Sigmoid colon (tissue), 7 donors: Measurements from ENCODE around the gene POU2F2. TPM values are rescaled to one million over a fixed set of nuclear protein-coding genes. Genes with fewer than 3 reads are reported as not detected.

Experiments used
- DNase-seq: peaks from one replicate; pipeline ENCODE4 v3.0.0-alpha.2; 2019
- H3K27ac ChIP-seq, 4 donors: fragments of 200-600 bp; sonication (generic); one replicate each; pipeline ENCODE4 v1.5.1; 2016 to 2019; ENCODE audit warnings: mild to moderate bottlenecking in 1 of 4
- H3K27me3 ChIP-seq, 3 donors: fragments of 200-600 bp; sonication (generic); one replicate each; pipeline ENCODE4 v1.5.1; 2019; ENCODE audit warnings: mild to moderate bottlenecking in 1 of 3
- H3K36me3 ChIP-seq, 4 donors: fragments of 200-600 bp; sonication (generic); one replicate each; pipeline ENCODE4 v1.5.1; 2016 to 2019
- H3K4me1 ChIP-seq, 4 donors: fragments of 200-600 bp; sonication (generic); one replicate each; pipeline ENCODE4 v1.5.1; 2017 to 2019
- H3K4me3 ChIP-seq, 4 donors: fragments of 200-600 bp; sonication (generic); one replicate each; pipeline ENCODE4 v1.5.1; 2017 to 2019; ENCODE audit warnings: mild to moderate bottlenecking in 2 of 4, moderate library complexity in 1 of 4
- H3K9me3 ChIP-seq, 4 donors: fragments of 200-600 bp in 3 of 4; sonication (generic) in 3 of 4; one replicate each; pipeline versions ENCODE4 v1.5.1 to v1.6.1; 2013 to 2019
- CTCF ChIP-seq, 4 experiments: fragments of 450-650 bp in 3 of 4; fragments of 200-600 bp in 1 of 4; IDR thresholded peaks; one replicate each; pipeline ENCODE4 v1.5.1; 2016 to 2019; ENCODE audit warnings: antibody characterized with exemption in 4 of 4, mild to moderate bottlenecking in 3 of 4, moderate library complexity in 2 of 4
- EP300 ChIP-seq, 4 donors: sonication (generic); formaldehyde crosslinking; IDR thresholded peaks; one replicate each; pipeline ENCODE4 v1.6.1; 2017; ENCODE audit warnings: antibody characterized with exemption in 4 of 4
- POLR2A ChIP-seq, 2 donors: fragments of 450-650 bp; IDR thresholded peaks; one replicate each; pipeline ENCODE4 v1.6.1; 2016; ENCODE audit warnings: antibody characterized with exemption in 2 of 2, mild to moderate bottlenecking in 2 of 2, moderate library complexity in 2 of 2
- POLR2AphosphoS5 ChIP-seq, 4 donors: sonication (generic); formaldehyde crosslinking; IDR thresholded peaks; one replicate each; pipeline ENCODE4 v1.6.1; 2017; ENCODE audit warnings: antibody characterized with exemption in 4 of 4
- WGBS, 2 donors: extraction: QIAGEN DNeasy Blood & Tissue Kit; methylation state at CpG; one replicate each; pipeline ENCODE4 v1.1.7; 2013; 5-methylcytosine and 5-hydroxymethylcytosine counted together
- intact Hi-C: fragments of 100-400 bp; cut with DNase I; formaldehyde crosslinking; loops from one replicate; pipeline ENCODE4 v1.15.1; 2023
- polyA plus RNA-seq, 3 donors: library from polyadenylated mRNA; stranded (reverse); fragments of 200-250 nt; gene quantifications; one replicate each; pipeline ENCODE4 v1.2.3, GENCODE V29; 2013
- total RNA-seq, 4 donors: library from RNA; depleted of rRNA; stranded (reverse); fragments of >200 nt; gene quantifications; one replicate each; pipeline ENCODE4 v1.1.0, GENCODE V29; 2016
- donor health status: healthy with polysubstance abuse.
- donor health status: Bipolar disorder and iron deficiency.
- donor health status: healthy.

POU2F2 gene
- total and polyA plus RNA-seq, 7 donors = 0.60 to 19.0 (median 2.5) TPM

GRCh38 chr19:42083537-42083936 is 48.7 kb downstream of the POU2F2 start:
- WGBS, 2 donors = 96 to 97% methylated on average over 5 of the region's 5 CpGs
- intact Hi-C loops = no loop called here
- Histone ChIP-seq H3K27me3 (no peaks in the 10 kb centered on the region), H3K4me3 (no peak overlapping the region), H3K27ac (no peak overlapping the region), H3K9me3 (no peaks in the 10 kb centered on the region), H3K4me1 (peaks cover 0 to 7% (median 3%) of the 10 kb centered on the region in 4 donors), H3K36me3 (peaks cover 16 to 48% (median 30%) of the 10 kb centered on the region in 4 donors)
- no peak for DNase-seq
- TF ChIP-seq CTCF (IDR thresholded peaks at IDR 0.05) (no peak), POLR2AphosphoS5 (IDR thresholded peaks at IDR 0.05) (no peak), EP300 (IDR thresholded peaks at IDR 0.05) (no peak), POLR2A (IDR thresholded peaks at IDR 0.05) (no peak)

GRCh38 chr19:42081584-42082203 is 50.6 kb downstream of the POU2F2 start:
- Histone ChIP-seq H3K4me3 (no peak overlapping the region), H3K27me3 (no peaks in the 10 kb centered on the region), H3K27ac (no peak overlapping the region), H3K9me3 (no peaks in the 10 kb centered on the region), H3K36me3 (peaks cover 16 to 51% (median 30%) of the 10 kb centered on the region in 4 donors), H3K4me1 (peaks cover 0 to 16% (median 11%) of the 10 kb centered on the region in 4 donors)
- WGBS, 2 donors = 15 to 67% methylated on average over 2 of the region's 2 CpGs
- intact Hi-C loops = no loop called here
- no peak for DNase-seq
- no peak for TF ChIP-seq POLR2A (IDR thresholded peaks at IDR 0.05)
- TF ChIP-seq CTCF (IDR thresholded peaks at IDR 0.05) = peak in 3 of 4 experiments; percentile 14 to 26 (median 15)

GRCh38 chr19:42080764-42081375 is 51.4 kb downstream of the POU2F2 start:
- no peaks in the 10 kb centered on the region for H3K27me3 ChIP-seq
- intact Hi-C loops = no loop called here
- no peak overlapping the region for H3K4me3 ChIP-seq
- no peak overlapping the region for H3K27ac ChIP-seq
- 91 to 95% methylated on average over 28 of the region's 28 CpGs for WGBS, 2 donors
- TF ChIP-seq CTCF (IDR thresholded peaks at IDR 0.05) = no peak
- no peak for TF ChIP-seq EP300 (IDR thresholded peaks at IDR 0.05)
- H3K36me3 ChIP-seq = peaks cover 16 to 51% (median 30%) of the 10 kb centered on the region in 4 donors
- DNase-seq = no peak
- H3K4me1 ChIP-seq = peaks cover 0 to 19% (median 13%) of the 10 kb centered on the region in 4 donors
- H3K9me3 ChIP-seq = no peaks in the 10 kb centered on the region

- peaks cover 0 to 21% (median 15%) of the 10 kb centered on the region in 4 donors for H3K4me1 ChIP-seq
- H3K9me3 ChIP-seq = no peaks in the 10 kb centered on the region
- peaks cover 16 to 51% (median 30%) of the 10 kb centered on the region in 4 donors for H3K36me3 ChIP-seq
- no peak overlapping the region for H3K27ac ChIP-seq
- TF ChIP-seq EP300 (IDR thresholded peaks at IDR 0.05) (no peak), POLR2A (IDR thresholded peaks at IDR 0.05) (no peak), POLR2AphosphoS5 (IDR thresholded peaks at IDR 0.05) (no peak), CTCF (IDR thresholded peaks at IDR 0.05) (no peak)
- no peaks in the 10 kb centered on the region for H3K27me3 ChIP-seq
- intact Hi-C loops = no loop called here
- no peak overlapping the region for H3K4me3 ChIP-seq
- 93 to 95% methylated on average over 44 of the region's 44 CpGs for WGBS, 2 donors
- no peak for DNase-seq
Measured at GRCh38 chr19:42079886-42080763, 52.1 kb downstream of the POU2F2 start.
